ENCODE measurements around the gene BMPR1B.

BMPR1B gene

GRCh38 chr4:95162867-95163266, 405.1 kb downstream of the BMPR1B start:
- no CpG with 5 or more reads among the region's 6 CpGs for WGBS, 2 donors (ENCODE audit: extremely low coverage in 2 of 2, insufficient read length in 2 of 2, insufficient replicate concordance in 1 of 2)
- no peak overlapping the region for H2AK5ac ChIP-seq (ENCODE audit: low read depth, low read length)
- no peak overlapping the region for H3K14ac ChIP-seq (ENCODE audit: low read length)
- H3K36me3 ChIP-seq (replicated peaks in 1 of 2; ENCODE audit: control insufficient read depth in 2 of 2, insufficient read depth in 2 of 2, low read length in 2 of 2) = peaks cover 0 to 83% of the 10 kb centered on the region in 2 donors
- no peak overlapping the region for H2BK12ac ChIP-seq (ENCODE audit: low read length)
- H3K18ac ChIP-seq (ENCODE audit: low read length) = no peak overlapping the region
- no peak overlapping the region for H4K91ac ChIP-seq (ENCODE audit: low read depth, low read length, poor library complexity)
- H3K9ac ChIP-seq (ENCODE audit: low read depth, low read length, poor library complexity) = no peak overlapping the region
- no peak overlapping the region for H3K23ac ChIP-seq (ENCODE audit: low read depth, low read length, poor library complexity)
- H3K4me2 ChIP-seq (ENCODE audit: insufficient read depth, low read length, poor library complexity, severe bottlenecking) = no peak overlapping the region
- H4K8ac ChIP-seq (ENCODE audit: low read depth, low read length) = no peak overlapping the region
- no peak overlapping the region for H2AFZ ChIP-seq (ENCODE audit: low read length)
- no peak overlapping the region for H2BK5ac ChIP-seq (ENCODE audit: low read length)
- H3K27ac ChIP-seq (replicated peaks; ENCODE audit: low read length) = no peak overlapping the region
- no peak overlapping the region for H2BK120ac ChIP-seq (ENCODE audit: low read depth, low read length)
- no peak overlapping the region for H2BK15ac ChIP-seq (ENCODE audit: low read length)
- H3K4ac ChIP-seq (ENCODE audit: low read length) = no peak overlapping the region
- no peaks in the 10 kb centered on the region for H3K79me1 ChIP-seq (ENCODE audit: low read depth, low read length)
- no peaks in the 10 kb centered on the region for H3K9me3 ChIP-seq (replicated peaks in 1 of 2; ENCODE audit: control insufficient read depth in 2 of 2, insufficient read depth in 1 of 2, low read depth in 1 of 2, low read length in 2 of 2)
- H3K27me3 ChIP-seq (ENCODE audit: control insufficient read depth in 3 of 3, insufficient read depth in 3 of 3, low read depth in 1 of 3, low read length in 3 of 3) = no peaks in the 10 kb centered on the region
- peaks cover 2 to 7% of the 10 kb centered on the region in 2 donors for H3K4me1 ChIP-seq (ENCODE audit: control insufficient read depth in 2 of 2, insufficient read depth in 1 of 2, low read depth in 1 of 2, low read length in 2 of 2)
- no peak for DNase-seq (ENCODE audit: low spot score)
- H3K4me3 ChIP-seq (ENCODE audit: low read length in 2 of 2) = no peak overlapping the region

- no CpG with 5 or more reads among the region's 3 CpGs for WGBS, 2 donors (ENCODE audit: extremely low coverage in 2 of 2, insufficient read length in 2 of 2, insufficient replicate concordance in 1 of 2)
- Histone ChIP-seq H3K18ac (ENCODE audit: low read length) (no peak overlapping the region), H3K36me3 (replicated peaks in 1 of 2; ENCODE audit: control insufficient read depth in 2 of 2, insufficient read depth in 2 of 2, low read length in 2 of 2) (peaks cover 0 to 76% of the 10 kb centered on the region in 2 donors), H2BK5ac (ENCODE audit: low read length) (no peak overlapping the region), H2BK120ac (ENCODE audit: low read depth, low read length) (no peak overlapping the region), H3K27me3 (ENCODE audit: control insufficient read depth in 3 of 3, insufficient read depth in 3 of 3, low read depth in 1 of 3, low read length in 3 of 3) (no peaks in the 10 kb centered on the region), H3K14ac (ENCODE audit: low read length) (no peak overlapping the region), H3K4me2 (ENCODE audit: insufficient read depth, low read length, poor library complexity, severe bottlenecking) (no peak overlapping the region), H3K9ac (ENCODE audit: low read depth, low read length, poor library complexity) (no peak overlapping the region), H3K9me3 (replicated peaks in 1 of 2; ENCODE audit: control insufficient read depth in 2 of 2, insufficient read depth in 1 of 2, low read depth in 1 of 2, low read length in 2 of 2) (peaks cover 0 to 3% of the 10 kb centered on the region in 2 donors), H2BK15ac (ENCODE audit: low read length) (no peak overlapping the region), H3K23ac (ENCODE audit: low read depth, low read length, poor library complexity) (no peak overlapping the region), H3K4me3 (ENCODE audit: low read length in 2 of 2) (no peak overlapping the region), H4K8ac (ENCODE audit: low read depth, low read length) (no peak overlapping the region), H2BK12ac (ENCODE audit: low read length) (no peak overlapping the region), H2AK5ac (ENCODE audit: low read depth, low read length) (no peak overlapping the region), H3K4ac (ENCODE audit: low read length) (no peak overlapping the region), H3K79me1 (ENCODE audit: low read depth, low read length) (no peaks in the 10 kb centered on the region), H3K27ac (replicated peaks; ENCODE audit: low read length) (no peak overlapping the region), H2AFZ (ENCODE audit: low read length) (no peak overlapping the region), H4K91ac (ENCODE audit: low read depth, low read length, poor library complexity) (no peak overlapping the region), H3K4me1 (ENCODE audit: control insufficient read depth in 2 of 2, insufficient read depth in 1 of 2, low read depth in 1 of 2, low read length in 2 of 2) (peaks cover 0 to 3% of the 10 kb centered on the region in 2 donors)
- DNase-seq (ENCODE audit: low spot score) = peak; percentile 63
Observed at GRCh38 chr4:95165926-95166524, 408.3 kb downstream of the BMPR1B start.

- Histone ChIP-seq H3K9me3 (replicated peaks in 1 of 2; ENCODE audit: control insufficient read depth in 2 of 2, insufficient read depth in 1 of 2, low read depth in 1 of 2, low read length in 2 of 2) (peaks cover 0 to 3% of the 10 kb centered on the region in 2 donors), H2AFZ (ENCODE audit: low read length) (no peak overlapping the region), H2BK12ac (ENCODE audit: low read length) (no peak overlapping the region), H2BK5ac (ENCODE audit: low read length) (no peak overlapping the region), H3K4ac (ENCODE audit: low read length) (no peak overlapping the region), H3K9ac (ENCODE audit: low read depth, low read length, poor library complexity) (no peak overlapping the region), H4K91ac (ENCODE audit: low read depth, low read length, poor library complexity) (no peak overlapping the region), H4K8ac (ENCODE audit: low read depth, low read length) (no peak overlapping the region), H3K4me2 (ENCODE audit: insufficient read depth, low read length, poor library complexity, severe bottlenecking) (no peak overlapping the region), H2AK5ac (ENCODE audit: low read depth, low read length) (no peak overlapping the region), H3K14ac (ENCODE audit: low read length) (no peak overlapping the region), H3K36me3 (replicated peaks in 1 of 2; ENCODE audit: control insufficient read depth in 2 of 2, insufficient read depth in 2 of 2, low read length in 2 of 2) (peaks cover 0 to 59% of the 10 kb centered on the region in 2 donors), H3K27me3 (ENCODE audit: control insufficient read depth in 3 of 3, insufficient read depth in 3 of 3, low read depth in 1 of 3, low read length in 3 of 3) (no peaks in the 10 kb centered on the region), H3K79me1 (ENCODE audit: low read depth, low read length) (no peaks in the 10 kb centered on the region), H3K27ac (replicated peaks; ENCODE audit: low read length) (no peak overlapping the region), H3K23ac (ENCODE audit: low read depth, low read length, poor library complexity) (no peak overlapping the region), H3K18ac (ENCODE audit: low read length) (no peak overlapping the region), H3K4me3 (ENCODE audit: low read length in 2 of 2) (no peak overlapping the region), H2BK120ac (ENCODE audit: low read depth, low read length) (no peak overlapping the region), H2BK15ac (ENCODE audit: low read length) (no peak overlapping the region), H3K4me1 (ENCODE audit: control insufficient read depth in 2 of 2, insufficient read depth in 1 of 2, low read depth in 1 of 2, low read length in 2 of 2) (peaks cover 0 to 2% of the 10 kb centered on the region in 2 donors)
- no CpG with 5 or more reads among the region's 7 CpGs for WGBS, 2 donors (ENCODE audit: extremely low coverage in 2 of 2, insufficient read length in 2 of 2, insufficient replicate concordance in 1 of 2)
- no peak for DNase-seq (ENCODE audit: low spot score)
Observed at GRCh38 chr4:95167805-95168204, 410.1 kb downstream of the BMPR1B start.

- Histone ChIP-seq H3K9ac (ENCODE audit: low read depth, low read length, poor library complexity) (peak overlapping the region; percentile 34), H3K4me2 (ENCODE audit: insufficient read depth, low read length, poor library complexity, severe bottlenecking) (no peak overlapping the region), H2BK5ac (ENCODE audit: low read length) (no peak overlapping the region), H3K18ac (ENCODE audit: low read length) (no peak overlapping the region), H2AFZ (ENCODE audit: low read length) (no peak overlapping the region), H3K9me3 (replicated peaks in 1 of 2; ENCODE audit: control insufficient read depth in 2 of 2, insufficient read depth in 1 of 2, low read depth in 1 of 2, low read length in 2 of 2) (peaks cover 0 to 3% of the 10 kb centered on the region in 2 donors), H4K91ac (ENCODE audit: low read depth, low read length, poor library complexity) (no peak overlapping the region), H3K27me3 (ENCODE audit: control insufficient read depth in 3 of 3, insufficient read depth in 3 of 3, low read depth in 1 of 3, low read length in 3 of 3) (no peaks in the 10 kb centered on the region), H3K36me3 (replicated peaks in 1 of 2; ENCODE audit: control insufficient read depth in 2 of 2, insufficient read depth in 2 of 2, low read length in 2 of 2) (peaks cover 0 to 39% of the 10 kb centered on the region in 2 donors), H3K4me3 (ENCODE audit: low read length in 2 of 2) (no peak overlapping the region), H3K79me1 (ENCODE audit: low read depth, low read length) (no peaks in the 10 kb centered on the region), H3K14ac (ENCODE audit: low read length) (no peak overlapping the region), H3K4ac (ENCODE audit: low read length) (no peak overlapping the region), H3K4me1 (ENCODE audit: control insufficient read depth in 2 of 2, insufficient read depth in 1 of 2, low read depth in 1 of 2, low read length in 2 of 2) (peaks cover 0 to 2% of the 10 kb centered on the region in 2 donors), H2BK120ac (ENCODE audit: low read depth, low read length) (no peak overlapping the region), H4K8ac (ENCODE audit: low read depth, low read length) (no peak overlapping the region), H3K27ac (replicated peaks; ENCODE audit: low read length) (no peak overlapping the region), H2AK5ac (ENCODE audit: low read depth, low read length) (no peak overlapping the region), H3K23ac (ENCODE audit: low read depth, low read length, poor library complexity) (no peak overlapping the region), H2BK15ac (ENCODE audit: low read length) (no peak overlapping the region), H2BK12ac (ENCODE audit: low read length) (no peak overlapping the region)
- no peak for DNase-seq (ENCODE audit: low spot score)
- WGBS, 2 donors (ENCODE audit: extremely low coverage in 2 of 2, insufficient read length in 2 of 2, insufficient replicate concordance in 1 of 2) = no CpG with 5 or more reads among the region's 7 CpGs
Observed at GRCh38 chr4:95170176-95170575, 412.4 kb downstream of the BMPR1B start.
